PC-3 (cell line): ENCODE results near the gene SSNA1. TPM values are rescaled to one million over a fixed set of nuclear protein-coding genes. Genes with fewer than 3 reads are reported as not detected.
A peak's percentile ranks its signal among the peaks of the same experiment; 100 is the strongest.

Source experiments
- ATAC-seq: fragments of 200-7000 bp; cut with Tn5 transposase; 2 replicates; pipeline ENCODE4 v1.9.1; 2020; ENCODE audit warnings: mild to moderate bottlenecking, moderate library complexity
- BruUV-seq: library from RNA; stranded (reverse); fragments of 400-500 nt; replicated peaks from 2 replicates; lab custom pipeline; 2021; lab: Mats Ljungman, UMichigan
- CTCF ChIA-PET: fragments of 300-600 bp; sonication (Branson Sonifier 250); formaldehyde crosslinking; loops from one replicate; lab custom pipeline; 2022; ENCODE audit warnings: antibody characterized with exemption; lab: Charles Lee
- POLR2A ChIA-PET: fragments of 300-600 bp; sonication (Branson Sonifier 250); formaldehyde crosslinking; loops from one replicate; lab custom pipeline; 2022; ENCODE audit warnings: antibody characterized with exemption; ENCODE audit not compliant: unreplicated experiment; lab: Charles Lee
- DNase-seq: peaks from one replicate; pipeline ENCODE4 v3.0.0-alpha.2; 2015
- H2AFZ ChIP-seq: fragments of 300-600 bp; sonication (generic); 2 replicates; pipeline ENCODE4 v1.6.0; 2016; ENCODE audit warnings: antibody characterized with exemption, low read length
- H3F3A ChIP-seq: fragments of 300-600 bp; sonication (generic); one replicate; pipeline ENCODE4 v1.6.0; 2017; ENCODE audit warnings: antibody characterized with exemption, low read length, control low read depth, mild to moderate bottlenecking; ENCODE audit not compliant: unreplicated experiment
- H3K27ac ChIP-seq: fragments of 300-600 bp; sonication (generic); 2 replicates; pipeline ENCODE4 v1.5.1; 2016; ENCODE audit warnings: mild to moderate bottlenecking, low read length
- H3K27me3 ChIP-seq: fragments of 300-600 bp; sonication (generic); 2 replicates; pipeline ENCODE4 v1.6.1; 2016; ENCODE audit warnings: low read length, mixed read lengths
- H3K36me3 ChIP-seq: fragments of 300-600 bp; sonication (generic); 2 replicates; pipeline ENCODE4 v1.6.1; 2016; ENCODE audit warnings: low read depth, mixed run types, low read length, mixed read lengths
- H3K4me1 ChIP-seq: fragments of 300-600 bp; sonication (generic); 2 replicates; pipeline ENCODE4 v1.5.1; 2016; ENCODE audit warnings: low read length; ENCODE audit not compliant: insufficient read depth
- H3K4me2 ChIP-seq: fragments of 300-600 bp; sonication (generic); 2 replicates; pipeline ENCODE4 v1.6.0; 2016; ENCODE audit warnings: low read length
- H3K4me3 ChIP-seq: fragments of 300-600 bp; sonication (generic); 2 replicates; pipeline ENCODE4 v1.5.1; 2016; ENCODE audit warnings: mild to moderate bottlenecking, low read length, mixed read lengths
- H3K79me2 ChIP-seq: fragments of 300-600 bp; sonication (generic); 2 replicates; pipeline ENCODE4 v1.6.1; 2017; ENCODE audit warnings: low read length, mixed read lengths
- H3K9ac ChIP-seq: fragments of 300-600 bp; sonication (generic); 2 replicates; pipeline ENCODE4 v1.6.0; 2016; ENCODE audit warnings: mild to moderate bottlenecking, low read length
- H3K9me2 ChIP-seq: fragments of 300-600 bp; sonication (generic); replicated peaks from 2 replicates; pipeline ENCODE4 v1.6.1; 2016; ENCODE audit warnings: mixed run types, low read length, mixed read lengths
- H3K9me3 ChIP-seq: fragments of 300-600 bp; sonication (generic); 2 replicates; pipeline ENCODE4 v1.6.1; 2016; ENCODE audit warnings: low read length, mixed read lengths
- H4K20me1 ChIP-seq: fragments of 300-600 bp; sonication (generic); 2 replicates; pipeline ENCODE4 v1.6.1; 2016; ENCODE audit warnings: low read length, mixed read lengths
- EZH2 ChIP-seq: fragments of 300-600 bp; sonication (generic); IDR thresholded peaks from one replicate; pipeline ENCODE4 v1.6.1; 2017; ENCODE audit warnings: antibody characterized with exemption, mild to moderate bottlenecking, low read length; ENCODE audit not compliant: unreplicated experiment
- EZH2phosphoT487 ChIP-seq: fragments of 300-600 bp; sonication (generic); IDR thresholded peaks from 2 replicates; pipeline ENCODE4 v1.6.1; 2018; ENCODE audit warnings: mild to moderate bottlenecking, antibody characterized with exemption, low read length, borderline replicate concordance
- intact Hi-C: fragments of 100-400 bp; cut with micrococcal nuclease; formaldehyde crosslinking; loops from 2 replicates; pipeline ENCODE4 v1.9.0; 2023
- total RNA-seq: library from RNA; depleted of rRNA; stranded (reverse); fragments of >200 nt; gene quantifications from 2 replicates; pipeline ENCODE4 v1.2.3, GENCODE V29; 2014
- TF ChIP-seq, protein P1 (sequence below): fragments of 300-600 bp; sonication (generic); conservative IDR thresholded peaks from 2 replicates; pipeline ENCODE4 v1.5.1; 2017; ENCODE audit warnings: antibody characterized with exemption, low read depth, mild to moderate bottlenecking, low read length

Gene SSNA1
- total RNA-seq, 1 experiment from 2014 or later = 123 TPM

- DNase-seq (peak; percentile 84), ATAC-seq (peak; percentile 70)
- Histone ChIP-seq H3K36me3 (no peaks in the 10 kb centered on the region), H3K4me2 (peak overlapping the region; percentile 90), H3K4me1 (peaks cover 24% of the 10 kb centered on the region), H3K27me3 (no peaks in the 10 kb centered on the region), H3K9ac (peak overlapping the region; percentile 59), H3K4me3 (peak overlapping the region; percentile 70), H2AFZ (peak overlapping the region; percentile 38; the same call in 1 of the 2 replicates), H4K20me1 (no peaks in the 10 kb centered on the region), H3K9me3 (no peaks in the 10 kb centered on the region), H3K9me2 (no peaks in the 10 kb centered on the region), H3K79me2 (no peaks in the 10 kb centered on the region), H3F3A (no peaks in the 10 kb centered on the region), H3K27ac (peak overlapping the region; percentile 42)
- TSS peak; percentile 66 for BruUV-seq
- TF ChIP-seq EZH2phosphoT487 = no peak
- POLR2A ChIA-PET = interaction anchor here (0.5 to 0.7 kb wide), 2 partner anchors 67 to 131 kb away, joined by 5 to 7 read pairs; no protein-coding TSS in a partner anchor
- intact Hi-C loops = no loop called here
- CTCF ChIA-PET = no interaction called here
Observed at GRCh38 chr9:137217276-137218211, 29.1 kb downstream of the SSNA1 start.

DNA sequence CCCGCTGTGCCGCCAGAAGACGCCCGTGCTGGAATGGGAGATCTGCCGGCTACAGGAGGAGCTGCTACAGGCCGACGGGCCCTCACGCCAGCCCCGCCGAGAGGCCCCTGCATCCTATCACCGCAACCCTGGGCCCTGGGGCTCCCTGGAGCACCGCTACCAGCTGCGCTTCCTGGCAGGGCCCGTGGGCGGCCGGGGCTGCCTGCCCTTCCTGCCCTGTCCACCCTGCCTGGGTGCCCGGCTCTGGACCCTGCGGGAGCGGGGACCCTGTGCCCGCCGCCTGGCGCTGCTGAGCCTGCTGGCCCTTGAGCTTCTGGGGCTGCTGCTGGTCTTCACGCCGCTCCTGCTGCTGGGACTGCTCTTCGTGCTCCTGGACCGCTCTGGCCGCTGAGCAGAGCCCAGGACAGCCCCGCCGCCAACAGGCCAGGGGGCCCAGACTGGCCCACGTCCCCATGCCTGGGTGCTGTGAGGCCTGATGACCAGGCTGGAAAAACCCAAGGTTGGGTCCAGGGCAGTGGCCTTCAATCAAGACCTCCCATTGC is 29.8 kb downstream of the SSNA1 start:
- BruUV-seq = no TSS peak
- Histone ChIP-seq H4K20me1 (no peaks in the 10 kb centered on the region), H3F3A (no peaks in the 10 kb centered on the region), H3K9ac (no peak overlapping the region; the same call in 1 of the 2 replicates), H3K79me2 (no peaks in the 10 kb centered on the region), H2AFZ (no peak overlapping the region), H3K27me3 (no peaks in the 10 kb centered on the region), H3K9me2 (no peaks in the 10 kb centered on the region), H3K36me3 (no peaks in the 10 kb centered on the region), H3K4me2 (peak overlapping the region; percentile 90), H3K4me1 (peaks cover 24% of the 10 kb centered on the region), H3K27ac (peak overlapping the region; percentile 10), H3K4me3 (peak overlapping the region; percentile 70), H3K9me3 (no peaks in the 10 kb centered on the region)
- CTCF ChIA-PET = no interaction called here
- ATAC-seq = peak; percentile 2
- POLR2A ChIA-PET = interaction anchor here (0.7 kb wide), 1 partner anchor 68 kb away, joined by 5 read pairs; no protein-coding TSS in a partner anchor
- TF ChIP-seq, protein P1, sequence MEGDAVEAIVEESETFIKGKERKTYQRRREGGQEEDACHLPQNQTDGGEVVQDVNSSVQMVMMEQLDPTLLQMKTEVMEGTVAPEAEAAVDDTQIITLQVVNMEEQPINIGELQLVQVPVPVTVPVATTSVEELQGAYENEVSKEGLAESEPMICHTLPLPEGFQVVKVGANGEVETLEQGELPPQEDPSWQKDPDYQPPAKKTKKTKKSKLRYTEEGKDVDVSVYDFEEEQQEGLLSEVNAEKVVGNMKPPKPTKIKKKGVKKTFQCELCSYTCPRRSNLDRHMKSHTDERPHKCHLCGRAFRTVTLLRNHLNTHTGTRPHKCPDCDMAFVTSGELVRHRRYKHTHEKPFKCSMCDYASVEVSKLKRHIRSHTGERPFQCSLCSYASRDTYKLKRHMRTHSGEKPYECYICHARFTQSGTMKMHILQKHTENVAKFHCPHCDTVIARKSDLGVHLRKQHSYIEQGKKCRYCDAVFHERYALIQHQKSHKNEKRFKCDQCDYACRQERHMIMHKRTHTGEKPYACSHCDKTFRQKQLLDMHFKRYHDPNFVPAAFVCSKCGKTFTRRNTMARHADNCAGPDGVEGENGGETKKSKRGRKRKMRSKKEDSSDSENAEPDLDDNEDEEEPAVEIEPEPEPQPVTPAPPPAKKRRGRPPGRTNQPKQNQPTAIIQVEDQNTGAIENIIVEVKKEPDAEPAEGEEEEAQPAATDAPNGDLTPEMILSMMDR = no peak
- no peak for TF ChIP-seq EZH2
- TF ChIP-seq EZH2phosphoT487 = no peak
- intact Hi-C loops = no loop called here
- DNase-seq = no peak

DNA sequence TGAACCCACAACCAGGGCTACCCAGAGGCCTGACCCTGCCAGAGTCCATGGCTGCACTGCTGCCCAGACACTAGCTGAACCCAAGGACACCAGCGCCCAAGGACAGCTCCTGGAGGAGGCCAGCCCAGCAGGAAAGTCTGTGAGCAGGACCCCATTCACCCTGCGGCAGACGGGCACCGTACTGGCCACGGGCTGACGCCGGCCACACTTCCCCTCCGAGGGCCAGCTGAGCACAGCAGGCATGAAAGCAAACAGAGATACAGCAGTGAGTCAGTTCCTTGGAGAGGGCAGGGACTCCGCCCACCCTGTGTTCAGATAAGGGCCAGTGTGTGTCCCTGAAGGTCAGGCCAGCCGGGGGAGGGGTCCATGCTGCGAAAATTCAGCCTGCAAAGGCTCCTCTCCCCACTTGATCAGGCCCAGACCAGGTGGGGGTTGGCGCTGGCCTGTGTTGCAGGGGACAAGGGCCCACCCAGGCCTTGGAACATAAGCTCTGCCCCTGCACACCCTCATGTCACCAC is 30.3 kb downstream of the SSNA1 start:
- TF ChIP-seq EZH2 (no peak), EZH2phosphoT487 (no peak)
- TF ChIP-seq, protein P1 = no peak
- Histone ChIP-seq H2AFZ (no peak overlapping the region), H3K27me3 (no peaks in the 10 kb centered on the region), H3K9ac (no peak overlapping the region), H3K4me1 (peaks cover 25% of the 10 kb centered on the region), H3K9me3 (no peaks in the 10 kb centered on the region), H3K9me2 (no peaks in the 10 kb centered on the region), H3K36me3 (no peaks in the 10 kb centered on the region), H3K27ac (peak overlapping the region; percentile 10), H3K4me3 (peak overlapping the region; percentile 70), H3K4me2 (peak overlapping the region; percentile 90), H3K79me2 (peaks cover 1% of the 10 kb centered on the region; the same call in 1 of the 2 replicates), H3F3A (peaks cover 1% of the 10 kb centered on the region), H4K20me1 (no peaks in the 10 kb centered on the region)
- ATAC-seq (peak; percentile 55), DNase-seq (peak; percentile 65)
- BruUV-seq = no TSS peak
- intact Hi-C loops = no loop called here
- ChIA-PET CTCF (interaction anchor here (0.6 kb wide), 1 partner anchor 62 kb away, joined by 3 read pairs; no protein-coding TSS in a partner anchor), POLR2A (interaction anchor here (0.6 to 0.7 kb wide), 2 partner anchors 68 to 132 kb away, joined by 4 to 5 read pairs; partner anchors contain the start of gene MAN1B1)
